Upper lobe of left lung (tissue), 4 donors: ENCODE measurements around the gene FBXW7.

ENCODE experiments used
- EP300 ChIP-seq, 4 donors: sonication (generic); formaldehyde crosslinking; IDR thresholded peaks; one replicate each; pipeline ENCODE4 v1.5.1; 2017; ENCODE audit warnings: antibody characterized with exemption in 4 of 4, control low read depth in 2 of 4
- POLR2A ChIP-seq, 4 donors: fragments of 450-650 bp; IDR thresholded peaks; one replicate each; pipeline ENCODE4 v1.5.1; 2016 to 2017; ENCODE audit warnings: antibody characterized with exemption in 4 of 4, mild to moderate bottlenecking in 2 of 4
- TF ChIP-seq, protein P1 (sequence below), 6 experiments: fragments of 450-650 bp in 4 of 6; fragments of 200-600 bp in 2 of 6; sonication (generic) in 2 of 6; IDR thresholded peaks; one replicate each; pipeline ENCODE4 v1.5.1; 2016 to 2019; ENCODE audit warnings: antibody characterized with exemption in 6 of 6

DNA sequence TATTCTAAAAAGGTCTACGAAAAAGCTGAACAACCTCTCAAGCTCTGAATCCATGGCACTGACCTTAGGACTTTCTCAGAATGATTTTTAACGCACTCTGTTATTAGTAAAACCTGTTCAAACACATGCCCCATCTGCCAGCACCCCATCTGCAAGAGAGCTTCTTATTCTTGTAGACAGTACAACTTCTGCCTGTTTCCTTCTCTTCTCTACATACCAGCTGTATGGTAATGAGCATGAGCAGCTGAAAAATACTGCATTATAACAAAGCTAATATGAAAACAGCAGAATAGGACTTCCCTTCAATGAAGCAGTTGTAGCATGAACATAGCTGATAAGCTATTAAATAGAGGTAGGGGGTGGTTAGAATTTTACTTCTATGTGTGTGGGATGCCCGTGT lies 167.9 kb downstream of the FBXW7 start:
- TF ChIP-seq, protein P1, sequence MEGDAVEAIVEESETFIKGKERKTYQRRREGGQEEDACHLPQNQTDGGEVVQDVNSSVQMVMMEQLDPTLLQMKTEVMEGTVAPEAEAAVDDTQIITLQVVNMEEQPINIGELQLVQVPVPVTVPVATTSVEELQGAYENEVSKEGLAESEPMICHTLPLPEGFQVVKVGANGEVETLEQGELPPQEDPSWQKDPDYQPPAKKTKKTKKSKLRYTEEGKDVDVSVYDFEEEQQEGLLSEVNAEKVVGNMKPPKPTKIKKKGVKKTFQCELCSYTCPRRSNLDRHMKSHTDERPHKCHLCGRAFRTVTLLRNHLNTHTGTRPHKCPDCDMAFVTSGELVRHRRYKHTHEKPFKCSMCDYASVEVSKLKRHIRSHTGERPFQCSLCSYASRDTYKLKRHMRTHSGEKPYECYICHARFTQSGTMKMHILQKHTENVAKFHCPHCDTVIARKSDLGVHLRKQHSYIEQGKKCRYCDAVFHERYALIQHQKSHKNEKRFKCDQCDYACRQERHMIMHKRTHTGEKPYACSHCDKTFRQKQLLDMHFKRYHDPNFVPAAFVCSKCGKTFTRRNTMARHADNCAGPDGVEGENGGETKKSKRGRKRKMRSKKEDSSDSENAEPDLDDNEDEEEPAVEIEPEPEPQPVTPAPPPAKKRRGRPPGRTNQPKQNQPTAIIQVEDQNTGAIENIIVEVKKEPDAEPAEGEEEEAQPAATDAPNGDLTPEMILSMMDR (IDR thresholded peaks at IDR 0.05), result no peak
- TF ChIP-seq EP300 (IDR thresholded peaks at IDR 0.05) (no peak), POLR2A (IDR thresholded peaks at IDR 0.05) (no peak)
